ENCODE data around the gene SEMA3D.

GRCh38 chr7:85167636-85168035, 19.2 kb downstream of the SEMA3D start:
- TF ChIP-seq CTCF (IDR thresholded peaks at IDR 0.05) (no peak), ZFX (IDR thresholded peaks at IDR 0.05; ENCODE audit: borderline replicate concordance) (no peak)

Measured in 22Rv1 (cell line).